HG03558 (cell line): ENCODE data around the gene C2CD3.

ENCODE experiments used
- ATAC-seq: cut with Tn5 transposase; IDR thresholded peaks from one replicate; pipeline ENCODE4 v1.9.1; 2021; ENCODE audit warnings: moderate number of reproducible peaks; ENCODE audit not compliant: unreplicated experiment; ENCODE audit errors: extremely low read depth

The C2CD3 gene

GRCh38 chr11:74170694-74171629 lies at the start of gene C2CD3, which contains the start of gene PPME1:
Gene C2CD3 (minus strand): TSS chr11:74171002. CDS start chr11:74170792, 210 bp downstream.
Gene PPME1 (plus strand): TSS chr11:74171289. CDS start chr11:74171422, 133 bp downstream.
- ATAC-seq: peak; percentile 79

GRCh38 chr11:74220376-74220775 lies 49.6 kb upstream of the C2CD3 start:
- no peak for ATAC-seq

GRCh38 chr11:74212533-74212932 lies 41.7 kb upstream of the C2CD3 start:
- no peak for ATAC-seq

GRCh38 chr11:74208507-74208906 lies 37.7 kb upstream of the C2CD3 start:
- ATAC-seq: no peak

- ATAC-seq: no peak
Observed at GRCh38 chr11:74206746-74207145, 35.9 kb upstream of the C2CD3 start.

GRCh38 chr11:74205181-74205580 lies 34.4 kb upstream of the C2CD3 start:
- no peak for ATAC-seq

- no peak for ATAC-seq
Observed at GRCh38 chr11:74204701-74205100, 33.9 kb upstream of the C2CD3 start.

- no peak for ATAC-seq
Observed at GRCh38 chr11:74203966-74204365, 33.2 kb upstream of the C2CD3 start.

GRCh38 chr11:74196781-74197486 lies 26.1 kb upstream of the C2CD3 start:
- no peak for ATAC-seq

GRCh38 chr11:74195828-74196227 lies 25.0 kb upstream of the C2CD3 start:
- ATAC-seq: no peak

- ATAC-seq: no peak
Observed at GRCh38 chr11:74185695-74186094, 14.9 kb upstream of the C2CD3 start.

- ATAC-seq: no peak
Observed at GRCh38 chr11:74185285-74185684, 14.5 kb upstream of the C2CD3 start.

GRCh38 chr11:74182635-74183034 lies 11.8 kb upstream of the C2CD3 start:
- no peak for ATAC-seq

GRCh38 chr11:74179234-74180052 lies 8.6 kb upstream of the C2CD3 start:
- no peak for ATAC-seq

GRCh38 chr11:74175920-74176319 lies 5.1 kb upstream of the C2CD3 start:
- ATAC-seq: no peak

- no peak for ATAC-seq
Observed at GRCh38 chr11:74171997-74172396, 1.2 kb upstream of the C2CD3 start.

GRCh38 chr11:74171630-74171968 lies 797 bp upstream of the C2CD3 start:
- no peak for ATAC-seq

GRCh38 chr11:74169738-74170458 lies 904 bp downstream of the C2CD3 start:
- no peak for ATAC-seq

GRCh38 chr11:74168838-74169237 lies 2.0 kb downstream of the C2CD3 start:
- ATAC-seq: no peak
